ENCODE data around the gene NPM3. TPM values are rescaled to one million over a fixed set of nuclear protein-coding genes. Genes with fewer than 3 reads are reported as not detected.

The NPM3 gene
- total and polyA plus RNA-seq, 2 of the 13 experiments (the other 11 are each of a cell fraction or from before 2014, with no cell fraction given) = 47.6 to 129 TPM

DNA sequence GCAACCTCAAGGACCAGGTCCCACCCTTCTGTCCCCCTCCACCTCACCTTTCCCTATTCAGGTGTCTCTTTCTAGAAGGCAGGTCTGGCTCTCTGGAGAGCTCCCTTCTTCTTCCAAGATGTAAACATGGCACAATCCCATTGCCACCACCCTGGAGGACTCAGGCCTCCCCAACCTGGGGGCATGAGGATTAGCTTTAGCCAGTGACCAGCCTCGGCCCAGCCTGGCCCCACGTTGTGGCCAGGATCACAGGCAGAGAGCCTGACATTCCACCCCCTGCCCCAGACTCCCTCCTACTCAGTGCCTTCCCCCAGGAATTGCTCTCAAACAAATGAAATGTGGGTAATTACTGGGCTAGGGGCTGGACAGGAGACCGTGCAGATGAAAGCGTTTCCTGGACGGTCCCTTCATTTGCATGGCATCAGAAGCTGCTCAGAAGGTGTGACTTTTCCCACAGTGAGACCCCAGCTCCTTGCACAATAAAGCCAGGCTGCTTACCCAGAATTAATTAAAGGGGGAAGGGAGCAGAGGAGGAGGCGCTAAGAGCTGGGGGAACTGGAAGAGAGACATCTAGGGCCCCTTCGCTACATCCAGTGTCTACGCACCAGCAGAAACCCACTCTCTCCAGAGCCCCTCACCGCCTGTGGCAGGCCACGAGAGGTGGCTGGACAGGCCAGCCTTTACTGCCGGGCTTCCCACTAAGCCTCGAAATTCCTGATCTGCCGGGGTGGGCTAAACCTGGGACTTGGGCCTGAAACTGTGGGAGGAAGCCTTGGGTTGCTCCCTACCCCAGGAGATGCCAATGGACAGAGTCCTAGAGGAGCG, 15.1 kb downstream of the NPM3 start:
- in situ Hi-C loops (cut with HindIII; ENCODE audit: extremely low pct_ligation_motif_present, low pct_unique_long_range_greater_than_20kb) = no loop called here
- Histone ChIP-seq H2AFZ (ENCODE audit: low read length) (no peak overlapping the region), H3K27me3 (ENCODE audit: control insufficient read depth in 1 of 2, insufficient read depth in 2 of 2, low read length in 2 of 2) (peaks cover 19 to 81% of the 10 kb centered on the region in 2 experiments), H3K79me2 (ENCODE audit: insufficient read depth, low read length) (no peaks in the 10 kb centered on the region), H3K4me3 (replicated peaks in 1 of 3; ENCODE audit: insufficient read depth in 1 of 3, low read depth in 2 of 3, low read length in 3 of 3) (no peak overlapping the region), H3K9me3 (ENCODE audit: low read length) (no peaks in the 10 kb centered on the region), H3K4me2 (ENCODE audit: low read depth, low read length) (no peak overlapping the region), H3K4me1 (ENCODE audit: insufficient read depth, low read length) (no peaks in the 10 kb centered on the region), H3K36me3 (replicated peaks in 1 of 2; ENCODE audit: control insufficient read depth in 1 of 2, insufficient read depth in 2 of 2, low read length in 2 of 2) (no peaks in the 10 kb centered on the region), H4K20me1 (ENCODE audit: insufficient read depth, low read length) (no peaks in the 10 kb centered on the region), H3K27ac (ENCODE audit: extremely low read length, insufficient read depth, low read length) (no peak overlapping the region), H3K9ac (ENCODE audit: insufficient read depth, low read depth, low read length) (no peak overlapping the region)
- FAIRE-seq (no peak), DNase-seq (ENCODE audit: low spot score) (no peak), ATAC-seq (no peak)
- WGBS (ENCODE audit: low lambda C conversion rate) = 27% methylated on average over 9 of the region's 14 CpGs
- no TSS peak for BruUV-seq (replicated peaks)
- TF ChIP-seq ZNF552 (CRISPR knock-in tag; IDR thresholded peaks at IDR 0.05; ENCODE audit: borderline replicate concordance) (no peak), KLF6 (CRISPR knock-in tag; IDR thresholded peaks at IDR 0.05) (no peak), KLF16 (CRISPR knock-in tag; IDR thresholded peaks at IDR 0.05) (no peak), ZNF143 (CRISPR knock-in tag; IDR thresholded peaks at IDR 0.05) (no peak), ZNF20 (CRISPR knock-in tag; IDR thresholded peaks at IDR 0.05) (no peak), DMAP1 (CRISPR knock-in tag; IDR thresholded peaks at IDR 0.05) (no peak), ZNF562 (CRISPR knock-in tag; IDR thresholded peaks at IDR 0.05; ENCODE audit: borderline replicate concordance) (no peak), ZNF747 (CRISPR knock-in tag; IDR thresholded peaks at IDR 0.05; ENCODE audit: borderline replicate concordance) (no peak), ZNF549 (CRISPR knock-in tag; IDR thresholded peaks at IDR 0.05) (no peak)
- ChIA-PET CTCF (ENCODE audit: low intra/inter-chr PET ratio, low total read pairs) (no interaction called here), POLR2A (no interaction called here)
- intact Hi-C loops (cut with micrococcal nuclease; ENCODE audit: unreplicated experiment) = no loop called here

DNA sequence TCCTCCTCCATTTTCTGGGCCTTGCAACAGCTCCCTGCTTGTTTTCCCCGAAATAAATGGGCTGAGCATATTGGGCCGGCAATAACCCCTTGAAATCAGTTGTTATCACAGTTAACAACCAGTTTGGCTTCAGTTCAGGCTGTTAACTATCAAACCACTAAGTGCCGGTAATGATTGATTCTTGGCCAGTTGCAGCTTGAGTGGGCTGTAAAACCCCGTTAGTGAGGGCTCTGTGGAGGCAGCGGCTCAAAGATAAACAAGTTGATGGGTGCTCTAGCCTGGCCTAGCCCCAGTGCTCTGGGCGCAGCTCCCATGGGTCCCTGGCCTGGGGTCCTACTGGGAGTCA, 15.7 kb downstream of the NPM3 start:
- Histone ChIP-seq H3K9ac (ENCODE audit: insufficient read depth, low read depth, low read length) (no peak overlapping the region), H3K27ac (ENCODE audit: extremely low read length, insufficient read depth, low read length) (no peak overlapping the region), H3K4me2 (ENCODE audit: low read depth, low read length) (no peak overlapping the region), H3K27me3 (ENCODE audit: control insufficient read depth in 1 of 2, insufficient read depth in 2 of 2, low read length in 2 of 2) (peaks cover 18 to 81% of the 10 kb centered on the region in 2 experiments), H3K9me3 (ENCODE audit: low read length) (no peaks in the 10 kb centered on the region), H4K20me1 (ENCODE audit: insufficient read depth, low read length) (no peaks in the 10 kb centered on the region), H2AFZ (ENCODE audit: low read length) (no peak overlapping the region), H3K79me2 (ENCODE audit: insufficient read depth, low read length) (no peaks in the 10 kb centered on the region), H3K4me3 (replicated peaks in 1 of 3; ENCODE audit: insufficient read depth in 1 of 3, low read depth in 2 of 3, low read length in 3 of 3) (no peak overlapping the region), H3K4me1 (ENCODE audit: insufficient read depth, low read length) (no peaks in the 10 kb centered on the region), H3K36me3 (replicated peaks in 1 of 2; ENCODE audit: control insufficient read depth in 1 of 2, insufficient read depth in 2 of 2, low read length in 2 of 2) (no peaks in the 10 kb centered on the region)
- ChIA-PET CTCF (ENCODE audit: low intra/inter-chr PET ratio, low total read pairs) (no interaction called here), POLR2A (no interaction called here)
- intact Hi-C loops (cut with micrococcal nuclease; ENCODE audit: unreplicated experiment) = no loop called here
- DNase-seq (ENCODE audit: low spot score) (no peak), FAIRE-seq (no peak), ATAC-seq (no peak)
- no CpG with 5 or more reads among the region's 6 CpGs for WGBS (ENCODE audit: low lambda C conversion rate)
- BruUV-seq (replicated peaks) = no TSS peak
- in situ Hi-C loops (cut with HindIII; ENCODE audit: extremely low pct_ligation_motif_present, low pct_unique_long_range_greater_than_20kb) = no loop called here
- TF ChIP-seq CENPT (CRISPR knock-in tag; IDR thresholded peaks at IDR 0.05; ENCODE audit: low read depth) = no peak
- TF ChIP-seq ISL2 (CRISPR knock-in tag; IDR thresholded peaks at IDR 0.05) = no peak
- no peak for TF ChIP-seq ZNF772 (CRISPR knock-in tag; IDR thresholded peaks at IDR 0.05)
- no peak for TF ChIP-seq ZNF264 (CRISPR knock-in tag; IDR thresholded peaks at IDR 0.05)
- no peak for TF ChIP-seq SPEN (CRISPR knock-in tag; IDR thresholded peaks at IDR 0.05; ENCODE audit: low read depth)
- TF ChIP-seq, protein P1, sequence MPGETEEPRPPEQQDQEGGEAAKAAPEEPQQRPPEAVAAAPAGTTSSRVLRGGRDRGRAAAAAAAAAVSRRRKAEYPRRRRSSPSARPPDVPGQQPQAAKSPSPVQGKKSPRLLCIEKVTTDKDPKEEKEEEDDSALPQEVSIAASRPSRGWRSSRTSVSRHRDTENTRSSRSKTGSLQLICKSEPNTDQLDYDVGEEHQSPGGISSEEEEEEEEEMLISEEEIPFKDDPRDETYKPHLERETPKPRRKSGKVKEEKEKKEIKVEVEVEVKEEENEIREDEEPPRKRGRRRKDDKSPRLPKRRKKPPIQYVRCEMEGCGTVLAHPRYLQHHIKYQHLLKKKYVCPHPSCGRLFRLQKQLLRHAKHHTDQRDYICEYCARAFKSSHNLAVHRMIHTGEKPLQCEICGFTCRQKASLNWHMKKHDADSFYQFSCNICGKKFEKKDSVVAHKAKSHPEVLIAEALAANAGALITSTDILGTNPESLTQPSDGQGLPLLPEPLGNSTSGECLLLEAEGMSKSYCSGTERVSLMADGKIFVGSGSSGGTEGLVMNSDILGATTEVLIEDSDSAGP (CRISPR knock-in tag; IDR thresholded peaks at IDR 0.05; ENCODE audit: borderline replicate concordance) = no peak
- TF ChIP-seq EEA1 (CRISPR knock-in tag; IDR thresholded peaks at IDR 0.05; ENCODE audit: borderline replicate concordance) = no peak
- TF ChIP-seq CTCF (CRISPR knock-in tag; IDR thresholded peaks at IDR 0.05) = no peak

Data from HepG2 (cell line).